ENCODE data around the gene POLDIP2. TPM values are rescaled to one million over a fixed set of nuclear protein-coding genes. Genes with fewer than 3 reads are reported as not detected.

POLDIP2 gene
- total and polyA plus RNA-seq, 10 of the 15 experiments (the other 5 are each of a cell fraction or from before 2014, with no cell fraction given): 22.8 to 196 (median 121) TPM

- TF ChIP-seq PRDM15 (CRISPR knock-in tag; IDR thresholded peaks at IDR 0.05) (no peak), PAX5 (IDR thresholded peaks at IDR 0.05; ENCODE audit: borderline replicate concordance, low read depth, low read length) (no peak), SUPT20H (IDR thresholded peaks at IDR 0.05; ENCODE audit: borderline replicate concordance, control insufficient read depth, low read depth, low read length) (no peak), ATF3 (IDR thresholded peaks at IDR 0.05; ENCODE audit: borderline replicate concordance, extremely low read depth, low read depth, low read length) (no peak), SP1 (IDR thresholded peaks at IDR 0.05; ENCODE audit: low read depth, low read length) (no peak), HDAC6 (IDR thresholded peaks at IDR 0.05; ENCODE audit: unreplicated experiment) (no peak), MYB (IDR thresholded peaks at IDR 0.05; ENCODE audit: borderline replicate concordance, low read depth, low read length) (no peak), CEBPB (IDR thresholded peaks at IDR 0.05; ENCODE audit: borderline replicate concordance in 1 of 2, low read depth in 2 of 2, low read length in 2 of 2) (no peak), IKZF2 (IDR thresholded peaks at IDR 0.05) (no peak)
Measured at GRCh38 chr17:28392491-28392890, 35.2 kb upstream of the POLDIP2 start (continued).

Data from GM12878 (cell line).